Gastrocnemius medialis (tissue), 4 donors: ENCODE results near the gene PRKCH.

Source experiments
- CTCF ChIP-seq, 5 experiments: fragments of 450-650 bp in 3 of 5; fragments of 200-600 bp in 2 of 5; sonication (generic) in 2 of 5; IDR thresholded peaks in 4 of 5; conservative IDR thresholded peaks in 1 of 5; 1 replicate in 4 of 5; 2 replicates in 1 of 5; pipeline ENCODE4 v1.5.1; 2016 to 2019; ENCODE audit warnings: antibody characterized with exemption in 5 of 5, mild to moderate bottlenecking in 3 of 5, moderate library complexity in 3 of 5
- POLR2A ChIP-seq, 2 donors: fragments of 450-650 bp; IDR thresholded peaks; one replicate each; pipeline ENCODE4 v1.6.1; 2017; ENCODE audit warnings: antibody characterized with exemption in 2 of 2, mild to moderate bottlenecking in 2 of 2, moderate library complexity in 2 of 2

GRCh38 chr14:61460718-61461611 lies 139.6 kb downstream of the PRKCH start:
- TF ChIP-seq POLR2A (IDR thresholded peaks at IDR 0.05), result no peak
- TF ChIP-seq CTCF (IDR thresholded peaks at IDR 0.05 in 4 of 5, conservative IDR thresholded peaks at IDR 0.05 in 1 of 5), result no peak
